T-helper 2 cell (primary cell): ENCODE measurements around the gene STK32B.
"Not testable (repeated sequence)": the region's sequence is repeated elsewhere in the genome, so short reads cannot be mapped to it uniquely, and the experiment has no call there.

Source experiments
- DNase-seq, 5 experiments: peaks; one replicate each; pipeline versions ENCODE4 v3.0.0 to v3.0.0-alpha.2; 2012 to 2022

STK32B gene

GRCh38 chr4:5277079-5277478 is 225.8 kb downstream of the STK32B start:
- DNase-seq: no peak

- no peak for DNase-seq
Measured at GRCh38 chr4:5278213-5278612, 226.9 kb downstream of the STK32B start.

- not testable (repeated sequence) for DNase-seq
Measured at GRCh38 chr4:5280069-5280468, 228.8 kb downstream of the STK32B start.

- DNase-seq: peak in 1 of 5 experiments; percentile 79
Measured at GRCh38 chr4:5280828-5281227, 229.5 kb downstream of the STK32B start.

DNA sequence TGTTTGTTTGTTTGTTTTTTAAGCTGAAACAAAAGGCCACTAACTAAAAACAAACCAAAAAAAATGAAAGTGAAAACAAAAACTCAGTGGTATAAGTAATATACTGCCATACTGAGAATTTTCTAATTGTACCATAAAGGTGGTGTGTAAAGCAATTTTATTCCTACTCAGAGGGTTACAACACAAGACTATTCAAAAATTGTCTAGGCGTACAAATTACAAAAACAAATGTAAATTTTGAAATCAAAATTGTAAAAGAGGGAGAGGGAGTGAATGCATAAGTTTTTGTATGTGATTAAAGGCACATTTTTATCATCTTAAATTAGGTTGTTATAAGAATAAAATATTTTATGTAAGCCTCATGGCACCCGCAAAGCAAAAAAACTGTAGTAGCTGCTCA is 232.6 kb downstream of the STK32B start:
- no peak for DNase-seq

DNA sequence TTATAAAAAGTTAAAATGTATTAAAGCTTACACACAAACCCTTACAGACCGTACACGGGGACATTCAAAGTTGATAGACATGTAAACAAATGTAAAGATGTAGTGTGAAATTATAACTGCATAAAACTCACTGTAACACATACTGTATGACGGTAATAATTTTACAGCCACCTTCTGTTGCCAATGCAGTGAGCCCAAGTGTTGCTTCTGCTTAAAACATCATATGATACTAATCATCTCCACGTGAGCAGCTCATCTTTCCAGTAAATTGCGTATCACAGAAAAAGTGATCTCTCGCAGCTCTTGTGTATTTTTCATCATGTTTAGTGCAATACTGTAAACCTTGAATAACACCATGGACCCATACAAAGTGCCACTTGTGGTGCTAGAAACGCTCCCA is 233.2 kb downstream of the STK32B start:
- DNase-seq: no peak

GRCh38 chr4:5292101-5292500 is 240.8 kb downstream of the STK32B start:
- DNase-seq: no peak

DNA sequence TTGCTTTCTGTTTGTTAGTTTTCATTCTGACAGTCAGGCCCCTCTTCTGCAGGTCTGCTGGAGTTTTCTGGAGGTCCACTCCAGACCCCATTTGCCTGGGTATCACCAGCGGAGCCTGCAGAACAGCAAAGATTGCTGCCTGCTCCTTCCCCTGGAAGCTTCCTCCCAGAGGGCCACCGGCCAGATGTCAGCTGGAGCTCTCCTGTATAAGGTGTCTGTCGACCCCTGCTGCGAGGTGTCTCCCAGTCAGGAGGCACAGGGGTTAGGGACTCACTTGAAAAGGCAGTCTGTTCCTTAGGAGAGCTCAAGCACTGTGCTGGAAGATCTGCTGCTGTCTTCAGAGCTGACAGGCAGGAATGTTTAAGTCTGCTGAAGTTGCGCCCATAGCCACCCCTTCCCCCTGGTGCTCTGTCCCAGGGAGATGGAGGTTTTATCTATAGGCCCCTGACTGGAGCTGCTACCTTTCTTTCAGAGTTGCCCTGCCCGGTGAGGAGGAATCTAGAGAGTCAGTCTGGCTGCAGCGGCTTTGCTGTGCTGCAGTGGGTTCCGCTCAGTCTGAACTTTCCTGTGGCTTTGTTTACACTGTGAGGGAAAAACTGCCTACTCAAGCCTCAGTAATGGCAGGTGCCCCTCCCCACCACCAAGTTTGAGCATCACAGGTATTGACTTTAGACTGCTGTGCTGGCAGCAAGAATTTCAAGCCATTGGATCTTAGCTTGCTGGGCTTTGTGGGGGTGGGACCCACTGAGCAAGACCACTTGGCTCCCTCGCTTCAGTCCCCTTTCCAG is 246.9 kb downstream of the STK32B start:
- DNase-seq: not testable (repeated sequence)

DNA sequence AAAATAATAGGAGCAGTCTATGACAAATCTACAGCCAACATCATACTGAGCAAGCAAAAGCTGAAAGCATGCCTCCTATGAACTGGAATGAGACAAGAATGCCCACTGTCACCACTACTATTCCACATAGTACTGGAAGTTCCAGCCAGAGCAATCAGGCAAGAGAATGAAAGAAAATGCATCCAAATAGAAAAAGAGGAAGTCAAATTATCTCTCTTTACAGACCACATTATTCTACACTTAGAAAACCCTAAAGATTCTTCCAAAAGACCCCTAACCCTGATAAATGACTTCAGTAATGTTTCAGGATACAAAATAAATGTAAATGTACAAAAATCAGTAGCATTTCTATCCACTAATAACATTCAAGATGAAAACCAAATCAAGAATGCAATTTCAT is 249.0 kb downstream of the STK32B start:
- no peak for DNase-seq

GRCh38 chr4:5307928-5308327 is 256.6 kb downstream of the STK32B start:
- no peak for DNase-seq

DNA sequence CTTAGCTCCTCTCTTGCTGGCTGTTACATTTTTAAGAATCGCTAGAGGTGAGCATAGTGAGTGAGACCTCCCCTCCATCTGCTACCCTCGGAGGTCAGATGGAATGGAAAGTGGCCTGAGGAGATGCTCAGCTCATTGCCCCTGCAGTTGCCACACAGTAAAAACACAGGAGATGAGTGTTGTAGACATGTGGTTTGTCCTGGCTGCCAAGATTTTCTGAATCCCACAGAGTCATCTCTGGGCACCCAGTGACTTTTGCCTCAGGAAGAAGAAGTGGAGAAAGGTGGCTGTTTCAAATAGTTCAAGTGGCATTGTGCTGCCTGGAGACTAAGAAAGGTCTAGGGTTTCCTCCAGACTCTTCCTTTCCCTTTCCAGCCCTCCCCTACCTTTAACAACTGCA is 271.0 kb downstream of the STK32B start:
- no peak for DNase-seq

- no peak for DNase-seq
Measured at GRCh38 chr4:5330339-5330989, 279.2 kb downstream of the STK32B start.

DNA sequence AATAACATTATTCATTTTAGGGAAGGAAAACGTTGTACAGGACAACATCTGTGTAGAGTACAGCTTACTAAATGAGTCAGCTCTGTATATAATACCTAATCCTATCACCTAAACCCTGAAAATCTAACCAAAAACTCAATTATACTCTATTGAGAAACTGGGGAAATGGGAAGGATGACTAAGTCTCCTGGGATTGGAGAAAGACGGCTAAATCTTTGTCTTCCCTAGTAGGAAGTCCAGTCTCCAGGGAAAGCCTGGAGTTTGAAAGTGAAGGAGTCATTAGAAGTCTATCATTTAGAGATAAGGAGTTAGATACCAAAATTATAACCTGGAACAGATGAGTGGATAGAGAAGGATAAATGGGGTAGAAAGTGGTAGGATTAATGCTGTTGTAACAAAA is 286.5 kb downstream of the STK32B start:
- no peak for DNase-seq

GRCh38 chr4:5338531-5338930 is 287.3 kb downstream of the STK32B start:
- no peak for DNase-seq

DNA sequence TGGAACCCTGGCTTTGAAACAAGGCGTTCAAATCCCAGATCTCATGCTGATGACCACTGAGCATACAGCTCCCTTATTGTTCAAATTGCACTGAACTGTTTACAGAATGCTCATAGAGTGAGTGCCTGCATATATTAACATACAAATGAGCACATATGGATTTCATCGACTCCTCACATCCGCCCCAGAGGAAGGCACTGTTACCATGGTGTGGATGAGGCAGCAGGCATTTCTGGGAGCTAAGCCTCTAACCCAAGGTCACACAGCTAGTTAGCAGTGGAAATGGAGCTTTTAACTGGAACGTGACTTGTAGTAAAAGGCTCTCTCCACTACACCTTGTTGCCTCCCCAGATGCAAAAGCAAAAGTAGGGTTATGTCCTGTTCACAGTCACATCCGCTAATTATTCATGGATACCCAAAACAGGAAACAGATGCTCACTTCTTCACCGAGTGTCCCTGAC is 289.7 kb downstream of the STK32B start:
- no peak for DNase-seq

DNA sequence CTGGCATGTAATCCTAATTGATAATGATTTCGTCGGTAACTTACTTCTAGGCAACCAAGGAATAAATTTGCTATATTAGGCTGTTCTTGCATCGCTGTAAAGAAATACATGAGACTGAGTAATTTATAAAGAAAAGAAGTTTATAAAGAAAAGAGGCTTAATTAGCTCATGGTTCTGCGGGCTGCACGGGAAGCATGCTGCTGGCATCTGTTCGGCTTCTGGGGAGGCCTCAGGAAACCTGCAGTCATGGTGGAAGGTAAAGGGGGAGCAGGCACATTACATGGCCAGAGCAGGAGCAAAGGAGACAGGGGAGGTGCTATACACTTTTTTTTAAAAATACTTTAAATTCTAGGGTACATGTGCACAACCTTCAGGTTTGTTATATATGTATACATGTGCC is 290.2 kb downstream of the STK32B start:
- DNase-seq: no peak

GRCh38 chr4:5355846-5356245 is 304.6 kb downstream of the STK32B start:
- DNase-seq: no peak

GRCh38 chr4:5357870-5358269 is 306.6 kb downstream of the STK32B start:
- no peak for DNase-seq

- peak in 1 of 5 experiments; percentile 3 for DNase-seq
Measured at GRCh38 chr4:5361968-5362367, 310.7 kb downstream of the STK32B start.

- no peak for DNase-seq
Measured at GRCh38 chr4:5364406-5364805, 313.1 kb downstream of the STK32B start.

DNA sequence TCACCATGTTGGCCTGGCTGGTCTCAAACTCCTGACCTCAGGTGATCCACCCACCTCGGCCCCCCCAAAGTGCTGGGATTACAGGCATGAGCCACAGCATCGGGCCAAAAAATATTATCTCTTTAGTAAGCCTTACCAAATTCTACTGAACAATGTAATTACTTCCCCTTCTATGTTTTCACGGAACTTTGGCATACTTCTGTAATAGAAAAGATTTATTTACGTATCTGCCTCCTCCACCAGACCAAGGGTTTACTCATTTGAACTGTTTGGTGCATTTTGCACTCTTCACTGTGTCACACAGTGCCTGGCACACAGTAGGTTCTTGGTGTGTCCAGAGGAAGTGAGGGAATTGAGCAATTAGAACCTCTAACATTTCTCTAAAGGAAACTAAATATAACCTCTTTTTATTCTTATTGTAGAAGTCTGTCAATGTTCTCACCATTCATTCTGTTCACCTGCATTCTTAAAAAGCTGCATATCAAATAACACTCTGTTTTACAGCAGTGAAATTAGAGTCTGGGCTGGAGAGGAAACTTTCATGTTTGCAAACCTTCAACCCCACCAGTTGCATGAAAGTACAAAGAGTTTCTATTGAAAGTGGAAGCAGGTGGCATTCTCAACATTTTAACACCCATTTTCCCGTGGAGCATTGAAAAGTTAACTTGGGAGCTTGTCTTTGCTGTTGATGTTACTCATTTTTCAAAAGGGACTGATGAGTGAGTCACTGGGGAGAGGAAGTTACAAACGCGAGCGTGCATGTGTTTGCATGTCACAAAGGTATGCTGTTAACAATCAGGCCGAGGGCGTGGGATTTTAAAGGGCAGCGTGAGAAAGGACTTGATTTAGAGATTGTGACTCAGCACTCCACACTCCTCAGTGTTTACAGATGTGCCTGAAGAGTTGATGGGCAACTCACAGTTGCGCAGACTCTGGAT is 314.1 kb downstream of the STK32B start:
- DNase-seq: no peak

GRCh38 chr4:5366009-5366386 is 314.7 kb downstream of the STK32B start:
- no peak for DNase-seq

DNA sequence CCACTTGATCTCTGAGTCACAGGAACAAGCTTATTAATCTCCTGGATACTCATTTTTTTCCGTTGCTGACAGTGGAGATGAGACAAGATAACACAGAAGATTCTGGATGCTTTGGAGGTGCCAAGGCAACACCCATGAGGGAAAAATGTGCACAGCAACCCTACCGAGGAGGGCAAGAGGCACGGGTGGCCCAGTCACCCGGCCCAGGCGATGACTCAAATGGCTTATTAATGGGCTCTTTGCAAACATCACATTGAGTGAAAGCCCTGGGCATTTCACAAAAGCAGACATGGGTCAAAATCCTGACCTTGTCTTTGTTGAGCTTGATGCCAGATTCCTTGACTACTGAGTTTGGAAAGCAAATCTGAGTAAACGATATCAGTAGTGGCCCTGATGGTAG is 315.1 kb downstream of the STK32B start:
- no peak for DNase-seq
